Peyer's patch (tissue), 4 donors: Measurements from ENCODE around the gene FOXC2. TPM values are rescaled to one million over a fixed set of nuclear protein-coding genes. Genes with fewer than 3 reads are reported as not detected.

Experiments used
- DNase-seq, 3 donors: peaks; one replicate each; pipeline ENCODE4 v3.0.0-alpha.2; 2017 to 2019
- H3K27ac ChIP-seq, 4 donors: fragments of 200-600 bp; sonication (generic); one replicate each; pipeline ENCODE4 v1.5.1; 2016 to 2019
- H3K27me3 ChIP-seq, 2 donors: fragments of 200-600 bp; sonication (generic); one replicate each; pipeline ENCODE4 v1.5.1; 2019
- H3K36me3 ChIP-seq, 3 donors: fragments of 200-600 bp; sonication (generic); one replicate each; pipeline ENCODE4 v1.5.1; 2016 to 2019
- H3K4me1 ChIP-seq, 4 donors: fragments of 200-600 bp; sonication (generic); one replicate each; pipeline ENCODE4 v1.5.1; 2016 to 2019
- H3K4me3 ChIP-seq, 4 donors: fragments of 200-600 bp; sonication (generic); 1 replicate in 3 of 4; 2 replicates in 1 of 4; pipeline ENCODE4 v1.5.1; 2016 to 2019; ENCODE audit warnings: mild to moderate bottlenecking in 1 of 4
- H3K9me3 ChIP-seq, 4 donors: fragments of 200-600 bp; sonication (generic); one replicate each; pipeline ENCODE4 v1.5.1; 2016 to 2019; ENCODE audit warnings: mild to moderate bottlenecking in 1 of 4
- CTCF ChIP-seq, 6 experiments: fragments of 450-650 bp in 4 of 6; fragments of 200-600 bp in 2 of 6; sonication (generic) in 1 of 6; IDR thresholded peaks; one replicate each; pipeline ENCODE4 v1.5.1; 2017 to 2019; ENCODE audit warnings: antibody characterized with exemption in 6 of 6, mild to moderate bottlenecking in 3 of 6, moderate library complexity in 1 of 6
- POLR2A ChIP-seq, 2 donors: fragments of 450-650 bp; IDR thresholded peaks; one replicate each; pipeline ENCODE4 v1.5.1; 2017; ENCODE audit warnings: antibody characterized with exemption in 2 of 2, mild to moderate bottlenecking in 2 of 2, moderate library complexity in 2 of 2
- total RNA-seq, 4 donors: library from RNA; depleted of rRNA; stranded (reverse); fragments of >200 nt; gene quantifications; one replicate each; pipeline ENCODE4 v1.1.0, GENCODE V29; 2016

Gene FOXC2
- total RNA-seq, 4 donors from 2014 or later: 0.40 to 1.5 TPM; not detected in 2

- Histone ChIP-seq H3K4me3 (no peak overlapping the region), H3K4me1 (no peaks in the 10 kb centered on the region), H3K27me3 (no peaks in the 10 kb centered on the region), H3K27ac (no peak overlapping the region), H3K36me3 (no peaks in the 10 kb centered on the region), H3K9me3 (no peaks in the 10 kb centered on the region)
- TF ChIP-seq POLR2A (IDR thresholded peaks at IDR 0.05) (no peak), CTCF (IDR thresholded peaks at IDR 0.05) (no peak)
- DNase-seq: no peak
Measured at GRCh38 chr16:86609115-86609514, 42.5 kb downstream of the FOXC2 start.

- no peaks in the 10 kb centered on the region for H3K27me3 ChIP-seq
- no peaks in the 10 kb centered on the region for H3K4me1 ChIP-seq
- no peak for TF ChIP-seq CTCF (IDR thresholded peaks at IDR 0.05)
- no peak for TF ChIP-seq POLR2A (IDR thresholded peaks at IDR 0.05)
- H3K36me3 ChIP-seq: no peaks in the 10 kb centered on the region
- H3K27ac ChIP-seq: no peak overlapping the region
- DNase-seq: no peak
- H3K9me3 ChIP-seq: no peaks in the 10 kb centered on the region
- H3K4me3 ChIP-seq: no peak overlapping the region
Measured at GRCh38 chr16:86609661-86610060, 43.0 kb downstream of the FOXC2 start.

DNA sequence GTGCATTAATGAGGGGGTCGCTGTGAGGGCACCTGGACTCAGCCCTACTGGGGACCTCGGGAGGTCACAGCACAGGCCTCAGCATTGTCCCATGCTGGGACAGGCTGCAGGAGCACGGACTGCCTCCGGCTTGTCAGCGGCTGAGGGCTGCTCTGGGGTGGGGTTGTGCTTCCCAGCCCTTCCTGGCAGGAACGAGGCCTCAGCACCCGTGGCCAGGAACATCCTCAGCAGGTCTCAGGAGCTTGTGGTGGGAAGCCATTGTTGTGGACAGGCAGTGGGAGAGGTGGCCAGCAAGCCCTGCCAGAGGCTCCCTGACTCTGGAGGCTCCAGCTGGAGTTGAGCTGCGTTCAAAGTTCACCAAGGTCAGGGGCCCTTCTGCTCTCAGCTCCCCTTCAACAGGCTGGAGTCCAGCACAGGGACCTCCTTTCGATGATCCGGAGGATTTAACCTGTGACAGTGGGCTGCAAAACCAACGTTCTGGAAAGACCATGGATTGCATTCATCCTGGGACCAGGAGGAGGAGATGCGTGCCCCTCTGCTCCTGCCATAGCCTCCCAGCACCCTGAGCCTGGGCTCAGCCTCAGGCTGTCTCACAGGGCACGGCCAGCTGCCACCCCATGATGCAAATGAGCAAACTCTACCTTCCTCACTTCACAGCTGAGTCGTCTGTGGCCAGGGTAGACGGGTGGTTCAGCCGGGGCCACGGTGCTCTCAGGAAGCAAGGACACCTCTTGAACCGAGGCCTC, 44.3 kb downstream of the FOXC2 start:
- no peaks in the 10 kb centered on the region for H3K36me3 ChIP-seq

GRCh38 chr16:86611525-86611855, 44.9 kb downstream of the FOXC2 start:
- H3K4me1 ChIP-seq: no peaks in the 10 kb centered on the region
- no peak overlapping the region for H3K4me3 ChIP-seq
- no peaks in the 10 kb centered on the region for H3K27me3 ChIP-seq
- DNase-seq: no peak
- no peak overlapping the region for H3K27ac ChIP-seq
- H3K9me3 ChIP-seq: no peaks in the 10 kb centered on the region
- no peaks in the 10 kb centered on the region for H3K36me3 ChIP-seq
- TF ChIP-seq POLR2A (IDR thresholded peaks at IDR 0.05) (no peak), CTCF (IDR thresholded peaks at IDR 0.05) (no peak)

More for the DNA sequence above, 44.3 kb downstream of the FOXC2 start:
- H3K4me1 ChIP-seq: no peaks in the 10 kb centered on the region
- no peak for DNase-seq
- no peaks in the 10 kb centered on the region for H3K27me3 ChIP-seq
- H3K27ac ChIP-seq: no peak overlapping the region
- H3K4me3 ChIP-seq: no peak overlapping the region
- TF ChIP-seq POLR2A (IDR thresholded peaks at IDR 0.05): no peak
- TF ChIP-seq CTCF (IDR thresholded peaks at IDR 0.05): no peak
- no peaks in the 10 kb centered on the region for H3K9me3 ChIP-seq

DNA sequence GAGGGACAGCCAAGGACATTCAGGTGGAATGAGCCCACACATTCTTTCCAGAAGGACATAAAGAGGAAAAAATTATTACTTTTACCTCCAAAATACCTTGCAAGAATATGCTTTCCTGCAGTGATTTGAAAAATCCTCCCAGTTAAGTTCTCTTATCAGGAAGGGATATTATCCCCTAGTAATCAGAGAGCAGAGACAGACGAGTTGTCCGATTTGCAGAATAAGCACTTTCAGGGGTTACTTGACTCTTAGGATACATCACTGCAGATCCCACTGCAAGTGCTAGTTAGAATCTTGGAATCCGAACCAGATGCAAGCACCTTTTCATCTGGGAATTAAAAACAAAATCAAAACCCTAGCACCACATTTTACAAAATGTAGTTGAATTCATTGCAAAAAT, 45.3 kb downstream of the FOXC2 start:
- Histone ChIP-seq H3K4me1 (no peaks in the 10 kb centered on the region), H3K36me3 (no peaks in the 10 kb centered on the region), H3K4me3 (no peak overlapping the region), H3K27me3 (no peaks in the 10 kb centered on the region), H3K27ac (no peak overlapping the region), H3K9me3 (no peaks in the 10 kb centered on the region)
- no peak for DNase-seq
- TF ChIP-seq POLR2A (IDR thresholded peaks at IDR 0.05) (no peak), CTCF (IDR thresholded peaks at IDR 0.05) (no peak)

- H3K4me3 ChIP-seq: no peak overlapping the region
- no peaks in the 10 kb centered on the region for H3K4me1 ChIP-seq
- no peaks in the 10 kb centered on the region for H3K27me3 ChIP-seq
- no peaks in the 10 kb centered on the region for H3K9me3 ChIP-seq
- TF ChIP-seq POLR2A (IDR thresholded peaks at IDR 0.05) (no peak), CTCF (IDR thresholded peaks at IDR 0.05) (no peak)
- no peak overlapping the region for H3K27ac ChIP-seq
- H3K36me3 ChIP-seq: no peaks in the 10 kb centered on the region
- no peak for DNase-seq
Measured at GRCh38 chr16:86614699-86615098, 48.1 kb downstream of the FOXC2 start.
